ACC112 (cell line): Measurements from ENCODE around the gene SLC2A11.
A peak's percentile ranks its signal among the peaks of the same experiment; 100 is the strongest.

Source experiments
- H2AFZ ChIP-seq: fragments of 200-600 bp; sonication (generic); one replicate; pipeline ENCODE4 v1.6.0; 2017; ENCODE audit warnings: antibody characterized with exemption, low read length; ENCODE audit not compliant: unreplicated experiment
- H3K27ac ChIP-seq: fragments of 200-600 bp; sonication (generic); 2 replicates; pipeline ENCODE4 v1.5.1; 2014; ENCODE audit warnings: low read depth, mild to moderate bottlenecking, antibody characterized with exemption, low read length, moderate library complexity
- H3K27me3 ChIP-seq: fragments of 200-600 bp; sonication (generic); 2 replicates; pipeline ENCODE4 v1.6.1; 2014; ENCODE audit warnings: mild to moderate bottlenecking, antibody characterized with exemption, low read length, moderate library complexity, mixed read lengths; ENCODE audit not compliant: insufficient read depth
- H3K36me3 ChIP-seq: fragments of 200-600 bp; sonication (generic); 2 replicates; pipeline ENCODE4 v1.6.1; 2016; ENCODE audit warnings: mild to moderate bottlenecking, antibody characterized with exemption, low read length, moderate library complexity, mixed read lengths; ENCODE audit not compliant: insufficient read depth
- H3K4me1 ChIP-seq: fragments of 200-600 bp; sonication (generic); one replicate; pipeline ENCODE4 v1.6.1; 2016; ENCODE audit warnings: low read length, mixed read lengths; ENCODE audit not compliant: insufficient read depth, unreplicated experiment, control insufficient read depth
- H3K4me3 ChIP-seq: fragments of 200-600 bp; sonication (generic); 2 replicates; pipeline ENCODE4 v1.5.1; 2014; ENCODE audit warnings: mild to moderate bottlenecking, low read depth, low read length
- H3K79me2 ChIP-seq: fragments of 200-600 bp; sonication (generic); one replicate; pipeline ENCODE4 v1.6.0; 2016; ENCODE audit warnings: low read length; ENCODE audit not compliant: control insufficient read depth, unreplicated experiment, insufficient read depth

SLC2A11 gene

DNA sequence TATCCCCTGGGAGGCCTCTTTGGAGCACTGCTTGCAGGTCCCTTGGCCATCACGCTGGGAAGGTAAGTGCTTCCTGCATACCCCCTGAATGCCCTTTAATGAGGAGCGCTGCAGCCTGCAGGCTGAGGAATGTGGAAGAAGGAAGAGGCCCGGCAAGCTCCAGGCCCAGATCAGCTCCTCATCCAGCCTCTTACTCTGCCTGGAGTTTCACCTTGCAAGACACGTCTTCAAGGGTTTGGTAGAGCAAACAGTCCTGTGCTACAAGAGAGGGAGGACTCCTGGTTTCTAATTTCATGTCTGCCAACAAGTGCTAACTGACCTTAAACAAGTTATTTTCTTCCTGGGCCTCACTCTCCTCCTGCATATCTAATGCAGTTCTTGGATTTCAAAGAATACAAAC, 10.9 kb downstream of the SLC2A11 start:
- no peaks in the 10 kb centered on the region for H3K79me2 ChIP-seq

DNA sequence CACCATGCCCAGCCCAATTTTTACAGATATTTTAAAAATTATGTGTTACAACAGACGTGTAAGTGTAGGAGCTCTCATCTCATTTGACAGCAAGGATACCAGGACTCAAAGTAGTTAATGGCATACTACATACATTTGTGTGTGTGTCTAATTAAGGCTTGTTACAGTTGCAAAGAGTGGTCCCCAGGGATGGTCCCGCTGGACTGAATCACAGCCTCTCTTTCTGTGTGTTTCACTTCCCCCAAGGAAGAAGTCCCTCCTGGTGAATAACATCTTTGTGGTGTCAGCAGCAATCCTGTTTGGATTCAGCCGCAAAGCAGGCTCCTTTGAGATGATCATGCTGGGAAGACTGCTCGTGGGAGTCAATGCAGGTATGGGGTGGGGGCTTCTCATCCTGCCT, 17.2 kb downstream of the SLC2A11 start:
- Histone ChIP-seq H3K79me2 (no peaks in the 10 kb centered on the region), H3K4me3 (no peak overlapping the region), H3K27me3 (no peaks in the 10 kb centered on the region), H3K36me3 (no peaks in the 10 kb centered on the region), H3K4me1 (no peaks in the 10 kb centered on the region), H2AFZ (no peak overlapping the region), H3K27ac (no peak overlapping the region)

More for the DNA sequence above, 10.9 kb downstream of the SLC2A11 start:
- no peaks in the 10 kb centered on the region for H3K4me1 ChIP-seq
- no peaks in the 10 kb centered on the region for H3K36me3 ChIP-seq
- no peak overlapping the region for H3K27ac ChIP-seq
- H3K4me3 ChIP-seq = no peak overlapping the region
- no peaks in the 10 kb centered on the region for H3K27me3 ChIP-seq
- no peak overlapping the region for H2AFZ ChIP-seq

DNA sequence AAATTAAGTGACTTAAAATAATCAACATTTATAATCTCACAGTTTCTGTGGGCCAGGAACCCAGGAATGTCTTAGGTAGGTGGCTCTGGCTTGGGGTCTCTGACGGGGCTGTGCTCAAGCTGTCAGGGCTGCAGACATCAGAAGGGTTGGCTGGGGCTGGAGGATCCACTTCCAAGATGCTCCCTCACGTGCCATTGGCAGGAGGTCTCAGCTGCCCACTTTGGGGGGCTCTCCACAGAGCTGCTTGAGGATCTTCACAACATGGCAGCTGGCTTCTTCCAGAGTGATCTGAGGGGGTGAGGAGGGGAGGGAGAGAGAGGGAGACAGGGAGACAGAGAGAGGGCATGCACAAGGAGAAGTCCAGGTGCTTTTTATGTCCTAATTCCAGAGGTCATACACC, 18.1 kb downstream of the SLC2A11 start:
- Histone ChIP-seq H3K4me1 (no peaks in the 10 kb centered on the region), H3K27ac (no peak overlapping the region), H3K27me3 (no peaks in the 10 kb centered on the region), H2AFZ (no peak overlapping the region), H3K79me2 (no peaks in the 10 kb centered on the region), H3K36me3 (no peaks in the 10 kb centered on the region), H3K4me3 (no peak overlapping the region)

DNA sequence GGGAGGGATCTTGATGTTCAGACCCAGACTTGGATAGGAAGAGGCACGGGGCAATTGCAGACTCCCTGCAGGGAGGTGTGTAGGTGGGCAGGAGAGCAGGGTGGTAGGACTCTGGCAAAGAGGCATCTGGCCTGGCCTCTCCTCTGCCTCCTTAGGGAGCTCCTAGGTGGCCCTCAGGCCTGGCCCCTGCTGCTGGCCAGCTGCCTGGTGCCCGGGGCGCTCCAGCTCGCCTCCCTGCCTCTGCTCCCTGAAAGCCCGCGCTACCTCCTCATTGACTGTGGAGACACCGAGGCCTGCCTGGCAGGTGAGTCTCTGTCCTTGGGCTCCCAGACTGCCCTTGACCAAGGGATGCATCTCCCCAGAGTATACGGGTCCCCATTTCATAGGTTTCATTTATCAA, 19.9 kb downstream of the SLC2A11 start:
- Histone ChIP-seq H3K36me3 (no peaks in the 10 kb centered on the region), H3K79me2 (no peaks in the 10 kb centered on the region), H3K4me1 (no peaks in the 10 kb centered on the region)

DNA sequence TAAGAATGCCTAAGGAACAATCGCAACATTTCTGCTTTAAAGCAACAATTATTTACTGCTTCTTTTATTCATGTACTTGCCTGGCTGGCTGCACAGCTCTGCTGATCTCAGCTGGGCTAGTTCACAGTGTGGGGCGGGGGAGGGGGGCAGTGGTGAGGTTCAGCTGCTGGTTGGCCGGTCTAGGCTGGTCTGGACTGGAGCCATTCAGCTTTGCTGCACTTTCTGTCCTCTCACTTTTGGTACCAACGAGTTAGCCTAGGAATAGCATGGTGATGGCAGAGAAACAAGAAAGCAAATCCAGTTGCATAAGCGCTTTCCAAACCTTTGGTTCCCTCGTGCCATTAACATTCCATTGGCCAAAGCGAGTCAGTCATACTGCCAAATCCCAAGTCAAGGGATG, 20.5 kb downstream of the SLC2A11 start:
- Histone ChIP-seq H3K4me3 (no peak overlapping the region), H2AFZ (no peak overlapping the region), H3K79me2 (no peaks in the 10 kb centered on the region), H3K27me3 (no peaks in the 10 kb centered on the region), H3K36me3 (no peaks in the 10 kb centered on the region), H3K27ac (no peak overlapping the region), H3K4me1 (no peaks in the 10 kb centered on the region)

More for the DNA sequence above, 19.9 kb downstream of the SLC2A11 start:
- Histone ChIP-seq H3K4me3 (no peak overlapping the region), H3K27ac (no peak overlapping the region), H2AFZ (no peak overlapping the region), H3K27me3 (no peaks in the 10 kb centered on the region)

DNA sequence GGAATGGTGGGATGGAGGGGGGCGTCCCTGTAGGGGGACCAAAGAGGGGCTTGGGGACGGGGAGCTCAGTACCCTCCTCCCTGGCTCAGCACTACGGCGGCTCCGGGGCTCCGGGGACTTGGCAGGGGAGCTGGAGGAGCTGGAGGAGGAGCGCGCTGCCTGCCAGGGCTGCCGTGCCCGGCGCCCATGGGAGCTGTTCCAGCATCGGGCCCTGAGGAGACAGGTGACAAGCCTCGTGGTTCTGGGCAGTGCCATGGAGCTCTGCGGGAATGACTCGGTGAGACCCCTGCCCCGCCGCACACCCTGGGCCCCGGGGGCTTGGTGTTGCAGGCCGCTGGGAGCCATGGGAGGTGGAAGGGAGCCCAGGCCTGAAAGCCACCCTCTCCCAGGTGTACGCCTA, 24.7 kb downstream of the SLC2A11 start:
- Histone ChIP-seq H3K27me3 (no peaks in the 10 kb centered on the region), H3K27ac (no peak overlapping the region), H3K36me3 (no peaks in the 10 kb centered on the region), H2AFZ (no peak overlapping the region), H3K4me3 (no peak overlapping the region), H3K79me2 (no peaks in the 10 kb centered on the region), H3K4me1 (no peaks in the 10 kb centered on the region)

DNA sequence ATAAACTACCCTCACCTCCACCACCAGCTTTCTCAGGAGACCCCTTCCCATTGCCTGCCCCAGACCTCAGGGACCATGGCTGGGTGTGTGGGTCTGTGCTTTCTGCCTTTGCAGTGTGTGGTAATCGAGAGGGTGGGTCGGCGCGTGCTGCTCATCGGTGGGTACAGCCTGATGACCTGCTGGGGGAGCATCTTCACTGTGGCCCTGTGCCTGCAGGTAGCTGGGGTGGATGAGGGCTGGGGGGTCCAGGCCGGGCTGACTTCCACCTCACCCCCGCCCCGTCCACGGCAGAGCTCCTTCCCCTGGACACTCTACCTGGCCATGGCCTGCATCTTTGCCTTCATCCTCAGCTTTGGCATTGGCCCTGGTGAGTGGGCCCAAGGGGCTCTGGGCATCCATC, 26.0 kb downstream of the SLC2A11 start:
- Histone ChIP-seq H3K4me3 (no peak overlapping the region), H3K36me3 (no peaks in the 10 kb centered on the region), H3K27ac (no peak overlapping the region), H2AFZ (no peak overlapping the region), H3K79me2 (no peaks in the 10 kb centered on the region), H3K27me3 (no peaks in the 10 kb centered on the region), H3K4me1 (peaks cover 3% of the 10 kb centered on the region)

DNA sequence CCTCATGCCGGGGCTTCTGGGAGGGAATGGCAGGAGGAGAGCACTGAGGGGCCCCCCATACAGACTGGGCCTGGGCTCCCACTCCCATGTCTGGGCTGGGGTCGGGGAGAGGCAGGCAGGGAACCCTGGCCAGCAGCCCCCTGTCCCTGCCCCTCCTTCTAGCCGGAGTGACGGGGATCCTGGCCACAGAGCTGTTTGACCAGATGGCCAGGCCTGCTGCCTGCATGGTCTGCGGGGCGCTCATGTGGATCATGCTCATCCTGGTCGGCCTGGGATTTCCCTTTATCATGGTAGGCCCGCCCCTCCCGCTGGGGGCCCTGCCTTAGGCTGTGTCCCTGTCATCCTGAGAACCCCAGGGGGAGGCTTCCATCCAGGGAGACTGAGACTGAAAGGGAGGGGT, 26.5 kb downstream of the SLC2A11 start:
- no peaks in the 10 kb centered on the region for H3K36me3 ChIP-seq
- peaks cover 6% of the 10 kb centered on the region for H3K4me1 ChIP-seq
- H3K27me3 ChIP-seq = no peaks in the 10 kb centered on the region
- H2AFZ ChIP-seq = no peak overlapping the region
- no peaks in the 10 kb centered on the region for H3K79me2 ChIP-seq
- H3K27ac ChIP-seq = no peak overlapping the region
- H3K4me3 ChIP-seq = no peak overlapping the region

DNA sequence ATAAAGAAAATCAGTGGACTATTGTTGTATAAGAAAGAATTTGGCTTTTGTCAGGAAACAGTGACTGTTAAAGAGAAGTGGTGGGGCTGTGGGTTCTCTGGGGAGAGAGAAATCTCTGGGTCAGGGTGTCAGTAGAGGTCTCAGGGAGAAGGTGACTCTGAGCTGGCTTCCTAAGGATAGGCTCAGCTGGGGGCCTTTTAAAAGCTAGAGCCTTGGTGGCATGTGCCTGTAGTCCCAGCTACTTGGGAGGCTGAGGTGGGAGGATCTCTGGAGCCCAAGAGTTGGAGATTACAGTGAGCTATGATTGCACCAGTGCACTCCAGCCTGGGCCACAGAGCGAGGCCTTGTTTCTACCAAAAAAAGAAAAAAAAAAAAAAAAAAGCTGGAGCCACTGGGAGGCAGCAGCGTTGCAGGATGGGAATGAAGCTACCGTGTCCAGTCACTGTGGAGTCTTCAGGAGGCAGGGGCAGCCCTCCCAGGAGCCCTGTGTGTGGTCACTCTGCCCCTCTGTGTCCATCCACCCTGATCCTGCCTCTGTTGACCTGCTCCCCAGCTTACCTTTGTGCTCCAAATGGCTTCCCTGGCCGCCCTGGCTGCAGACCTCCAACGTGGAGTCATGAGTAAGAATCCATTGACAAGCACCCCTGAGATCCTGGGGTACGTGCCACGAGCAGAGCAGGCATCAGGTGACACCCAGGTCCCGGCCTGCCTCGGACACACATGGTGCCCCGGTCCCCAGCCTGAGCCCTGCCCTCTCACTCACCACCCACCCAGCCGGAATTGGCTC, 31.1 kb downstream of the SLC2A11 start:
- no peaks in the 10 kb centered on the region for H3K27me3 ChIP-seq
- peak overlapping the region; percentile 21; the same call in 1 of the 2 replicates for H3K4me3 ChIP-seq
- peak overlapping the region; percentile 98 for H3K27ac ChIP-seq
- no peaks in the 10 kb centered on the region for H3K36me3 ChIP-seq
- H3K4me1 ChIP-seq = peaks cover 12% of the 10 kb centered on the region
- H2AFZ ChIP-seq = peak overlapping the region; percentile 78
- H3K79me2 ChIP-seq = no peaks in the 10 kb centered on the region

DNA sequence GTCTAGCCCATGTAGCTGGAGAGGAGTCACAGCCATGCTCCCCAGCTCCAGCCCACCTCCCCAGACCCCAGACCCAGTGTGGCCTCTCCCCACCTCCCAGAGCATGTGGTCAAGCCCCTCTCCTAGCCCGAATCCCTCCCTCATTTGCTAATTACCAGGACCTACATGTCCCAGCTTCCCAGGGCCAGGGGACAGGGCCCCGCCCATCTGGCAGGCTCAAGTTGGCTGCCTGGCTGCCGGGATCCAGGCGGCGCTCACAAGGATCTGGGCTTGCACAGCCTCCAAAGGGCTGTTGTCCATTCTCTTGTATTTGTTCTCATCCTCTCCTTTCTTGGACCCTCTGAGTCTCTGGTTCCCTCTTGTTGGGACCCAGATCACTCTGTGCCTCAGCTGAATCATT, 31.9 kb downstream of the SLC2A11 start:
- no peaks in the 10 kb centered on the region for H3K36me3 ChIP-seq
- H3K79me2 ChIP-seq = no peaks in the 10 kb centered on the region
- no peak overlapping the region for H2AFZ ChIP-seq
- peaks cover 13% of the 10 kb centered on the region for H3K4me1 ChIP-seq
- H3K27ac ChIP-seq = no peak overlapping the region
- H3K27me3 ChIP-seq = no peaks in the 10 kb centered on the region
- H3K4me3 ChIP-seq = no peak overlapping the region

DNA sequence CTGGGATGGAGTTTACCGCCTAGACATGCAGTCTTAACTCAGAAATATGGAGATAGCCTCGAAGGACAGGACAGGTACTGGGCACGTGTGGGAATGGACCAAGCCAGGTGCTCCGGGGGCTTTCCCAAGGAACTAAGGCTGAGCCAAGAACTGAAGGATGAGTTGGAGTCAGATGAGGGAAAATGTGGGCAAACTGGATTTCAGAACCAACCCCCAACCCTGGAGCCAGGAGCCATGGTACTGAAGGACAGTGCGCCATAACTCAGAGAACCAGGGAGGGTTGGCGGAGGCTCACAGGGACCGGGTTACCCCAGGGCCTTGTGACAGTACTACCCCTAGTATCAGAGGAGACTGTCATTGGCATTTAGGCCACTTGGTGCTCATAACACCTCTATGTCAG, 34.1 kb downstream of the SLC2A11 start:
- Histone ChIP-seq H3K27ac (no peak overlapping the region), H3K27me3 (no peaks in the 10 kb centered on the region), H3K79me2 (peaks cover 14% of the 10 kb centered on the region), H2AFZ (no peak overlapping the region), H3K4me1 (peaks cover 19% of the 10 kb centered on the region), H3K4me3 (no peak overlapping the region), H3K36me3 (no peaks in the 10 kb centered on the region)
